Stimulated activated CD4-positive, alpha-beta T cell treated with anti-CD3 and anti-CD28 coated beads, Interleukin-2, amount 100 ng/mL, for 4 hours (primary cell): ENCODE measurements around the gene TNK1.
"Not testable (repeated sequence)": the region's sequence is repeated elsewhere in the genome, so short reads cannot be mapped to it uniquely, and the experiment has no call there.

Experiments used
- DNase-seq: peaks from one replicate; pipeline ENCODE4 v3.0.0-alpha.2; 2020; ENCODE audit warnings: low read depth

Gene TNK1

GRCh38 chr17:7355053-7355452 lies 25.8 kb upstream of the TNK1 start, which contains the start of gene TMEM95:
Gene TMEM95, plus strand, starts transcription at chr17:7355156. Its CDS starts 49 bp downstream, at chr17:7355205.
- no peak for DNase-seq

GRCh38 chr17:7355573-7355972 lies 25.3 kb upstream of the TNK1 start:
- DNase-seq = no peak

GRCh38 chr17:7356072-7356549 lies 24.8 kb upstream of the TNK1 start:
- DNase-seq = peak; percentile 73

- DNase-seq = no peak
These were observed 24.1 kb upstream of the TNK1 start for GRCh38 chr17:7356756-7357155.

GRCh38 chr17:7357381-7357780 lies 23.5 kb upstream of the TNK1 start:
- DNase-seq = no peak

- no peak for DNase-seq
These were observed 19.0 kb upstream of the TNK1 start for GRCh38 chr17:7361906-7362305.

GRCh38 chr17:7363311-7363710 lies 17.6 kb upstream of the TNK1 start:
- DNase-seq = no peak

- DNase-seq = not testable (repeated sequence)
These were observed 14.9 kb upstream of the TNK1 start for GRCh38 chr17:7365963-7366362.

GRCh38 chr17:7367083-7367482 lies 13.8 kb upstream of the TNK1 start:
- DNase-seq = no peak

- DNase-seq = no peak
These were observed 12.8 kb upstream of the TNK1 start for GRCh38 chr17:7367918-7368598.

GRCh38 chr17:7368599-7368994 lies 12.3 kb upstream of the TNK1 start:
- not testable (repeated sequence) for DNase-seq

- no peak for DNase-seq
These were observed 11.1 kb upstream of the TNK1 start for GRCh38 chr17:7369825-7370224.

- no peak for DNase-seq
These were observed 10.0 kb upstream of the TNK1 start for GRCh38 chr17:7370853-7371252.

- DNase-seq = no peak
These were observed 6.5 kb upstream of the TNK1 start for GRCh38 chr17:7374353-7374752.

- DNase-seq = no peak
These were observed 1.8 kb upstream of the TNK1 start for GRCh38 chr17:7379134-7379533.

GRCh38 chr17:7380321-7380720 lies 568 bp upstream of the TNK1 start:
- DNase-seq = no peak

- DNase-seq = no peak
These were observed 2.0 kb downstream of the TNK1 start for GRCh38 chr17:7382901-7383300.

GRCh38 chr17:7383371-7383741 lies 2.5 kb downstream of the TNK1 start:
- DNase-seq = no peak

- peak; percentile 70 for DNase-seq
These were observed 3.0 kb downstream of the TNK1 start for GRCh38 chr17:7383742-7384488.

- DNase-seq = no peak
These were observed 3.7 kb downstream of the TNK1 start for GRCh38 chr17:7384489-7385081.

- DNase-seq = no peak
These were observed 8.0 kb downstream of the TNK1 start for GRCh38 chr17:7388856-7389255.

- no peak for DNase-seq
These were observed 9.3 kb downstream of the TNK1 start for GRCh38 chr17:7389924-7390910.
